Kidney epithelial cell (primary cell): ENCODE results near the gene GET3. TPM values are rescaled to one million over a fixed set of nuclear protein-coding genes. Genes with fewer than 3 reads are reported as not detected.

Source experiments
- DNase-seq: peaks from one replicate; pipeline ENCODE4 v3.0.0-alpha.2; 2010; ENCODE audit warnings: low read depth
- H3K27me3 ChIP-seq: 2 replicates; pipeline ENCODE4 v1.6.0; 2011; ENCODE audit warnings: low read length; ENCODE audit not compliant: control insufficient read depth, insufficient read depth
- H3K36me3 ChIP-seq: 2 replicates; pipeline ENCODE4 v1.5.1; 2011; ENCODE audit warnings: low read length; ENCODE audit not compliant: control insufficient read depth, insufficient read depth
- H3K4me3 ChIP-seq: 2 replicates; pipeline ENCODE4 v1.5.1; 2011; ENCODE audit warnings: low read depth, mild to moderate bottlenecking, control low read depth, low read length
- total RNA-seq: library from RNA; depleted of rRNA; stranded (reverse); fragments of >200 nt; gene quantifications from 2 replicates; pipeline ENCODE4 v1.2.3, GENCODE V29; 2015
- TF ChIP-seq, protein P1 (sequence below): IDR thresholded peaks from 2 replicates; pipeline ENCODE4 v1.5.1; 2011; ENCODE audit warnings: mild to moderate bottlenecking, moderate library complexity, low read length, control low read depth, inconsistent platforms; ENCODE audit not compliant: insufficient read depth, poor library complexity, severe bottlenecking

GET3 gene
- total RNA-seq: 146 and 148 TPM in 2 replicates

DNA sequence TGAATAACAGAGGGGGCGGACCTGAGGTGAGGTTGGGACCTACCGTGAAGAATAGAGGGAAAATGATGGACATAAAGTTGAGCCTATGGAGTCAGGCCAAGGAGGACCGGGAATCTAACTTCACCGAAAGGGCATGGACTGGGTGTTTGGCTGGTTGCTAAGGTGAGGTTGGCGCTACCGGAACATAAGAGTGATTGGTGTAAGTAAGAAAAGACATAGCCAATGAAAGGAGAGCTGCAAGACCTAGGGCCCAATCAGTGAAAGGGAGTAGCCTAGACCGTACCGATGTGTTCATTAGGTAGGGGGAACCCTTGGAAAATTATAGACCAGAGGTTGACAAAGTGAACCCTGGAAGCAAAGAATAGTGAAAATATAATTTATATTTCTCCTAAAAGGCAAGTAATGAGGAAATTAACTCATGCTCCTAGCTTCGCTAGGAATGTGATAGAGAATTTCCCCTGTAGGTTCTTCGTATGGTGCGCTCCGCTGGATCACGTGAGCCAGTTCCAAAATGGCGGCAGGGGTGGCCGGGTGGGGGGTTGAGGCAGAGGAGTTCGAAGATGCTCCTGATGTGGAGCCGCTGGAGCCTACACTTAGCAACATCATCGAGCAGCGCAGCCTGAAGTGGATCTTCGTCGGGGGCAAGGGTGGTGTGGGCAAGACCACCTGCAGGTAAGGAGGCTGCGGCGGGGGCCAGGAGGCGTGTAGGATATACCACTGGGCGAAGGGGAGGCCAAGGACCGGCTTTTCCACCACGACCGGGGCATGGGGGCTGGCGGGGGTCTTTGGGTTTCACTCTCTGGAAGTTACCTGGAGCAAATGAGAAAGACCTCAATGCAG is at the start of gene GET3:
Gene GET3, plus strand, starts transcription at position 503 of the 840 bp plus-strand sequence. Its CDS starts 9 bp downstream, at position 512.
- Histone ChIP-seq H3K36me3 (no peaks in the 10 kb centered on the region), H3K4me3 (peak within 1 kb of the TSS; percentile 91), H3K27me3 (no peaks in the 10 kb centered on the region)
- DNase-seq: peak; percentile 100
- TF ChIP-seq, protein P1, sequence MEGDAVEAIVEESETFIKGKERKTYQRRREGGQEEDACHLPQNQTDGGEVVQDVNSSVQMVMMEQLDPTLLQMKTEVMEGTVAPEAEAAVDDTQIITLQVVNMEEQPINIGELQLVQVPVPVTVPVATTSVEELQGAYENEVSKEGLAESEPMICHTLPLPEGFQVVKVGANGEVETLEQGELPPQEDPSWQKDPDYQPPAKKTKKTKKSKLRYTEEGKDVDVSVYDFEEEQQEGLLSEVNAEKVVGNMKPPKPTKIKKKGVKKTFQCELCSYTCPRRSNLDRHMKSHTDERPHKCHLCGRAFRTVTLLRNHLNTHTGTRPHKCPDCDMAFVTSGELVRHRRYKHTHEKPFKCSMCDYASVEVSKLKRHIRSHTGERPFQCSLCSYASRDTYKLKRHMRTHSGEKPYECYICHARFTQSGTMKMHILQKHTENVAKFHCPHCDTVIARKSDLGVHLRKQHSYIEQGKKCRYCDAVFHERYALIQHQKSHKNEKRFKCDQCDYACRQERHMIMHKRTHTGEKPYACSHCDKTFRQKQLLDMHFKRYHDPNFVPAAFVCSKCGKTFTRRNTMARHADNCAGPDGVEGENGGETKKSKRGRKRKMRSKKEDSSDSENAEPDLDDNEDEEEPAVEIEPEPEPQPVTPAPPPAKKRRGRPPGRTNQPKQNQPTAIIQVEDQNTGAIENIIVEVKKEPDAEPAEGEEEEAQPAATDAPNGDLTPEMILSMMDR: no peak

DNA sequence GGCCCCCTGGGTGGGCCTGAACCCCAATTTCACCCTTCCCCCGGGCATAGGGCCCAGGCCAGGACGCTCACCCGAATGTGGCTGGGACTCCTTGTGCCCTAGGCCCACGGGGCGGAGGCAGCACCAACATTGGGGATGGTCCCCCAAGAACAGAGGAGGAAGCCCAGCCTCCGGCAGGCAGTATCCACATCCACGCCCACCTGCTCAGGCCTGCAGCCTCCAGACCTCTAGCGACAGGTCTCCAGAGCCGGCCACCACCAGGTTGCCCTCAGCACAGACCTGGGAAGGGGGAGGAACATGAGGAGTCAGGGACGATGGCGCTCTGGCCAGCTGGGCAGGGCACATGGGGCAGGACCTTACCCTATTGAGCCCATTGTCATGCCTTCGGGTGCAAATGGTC is 48.3 kb upstream of the GET3 start:
- TF ChIP-seq, protein P1: no peak
- no peaks in the 10 kb centered on the region for H3K27me3 ChIP-seq
- no peak for DNase-seq
- H3K36me3 ChIP-seq: no peaks in the 10 kb centered on the region
- H3K4me3 ChIP-seq: no peak overlapping the region

DNA sequence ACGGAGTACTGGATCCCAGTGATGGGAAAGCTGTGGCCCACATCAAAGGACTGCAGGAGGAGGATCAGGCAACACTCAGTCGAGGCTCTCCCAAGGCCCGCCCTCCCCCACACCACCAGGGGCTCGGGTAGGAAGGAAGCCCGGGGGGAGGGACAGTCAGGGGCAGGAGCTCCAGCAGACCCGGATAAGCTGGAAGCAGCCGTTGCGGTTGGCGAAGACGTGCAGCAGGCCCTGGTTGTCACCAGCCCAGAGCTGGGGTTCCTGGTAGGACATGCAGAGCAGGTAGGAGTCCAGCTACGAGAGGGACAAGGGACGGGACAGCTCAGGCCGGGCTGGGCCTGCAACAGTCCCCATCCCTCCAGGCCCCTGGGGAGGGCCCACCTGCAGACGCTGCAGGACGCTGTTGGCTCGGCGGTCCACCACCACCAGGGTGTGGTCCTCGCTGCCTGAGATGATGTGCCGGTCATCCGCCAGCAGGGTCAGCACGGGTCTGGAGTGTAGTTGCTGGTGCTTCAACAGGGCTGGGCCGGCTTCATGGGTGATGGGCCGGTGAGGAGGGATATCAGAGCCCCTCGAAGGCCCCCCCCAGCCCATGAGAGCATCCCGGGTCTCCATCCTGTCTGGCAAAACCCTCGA is 47.6 kb upstream of the GET3 start:
- no peaks in the 10 kb centered on the region for H3K36me3 ChIP-seq

DNA sequence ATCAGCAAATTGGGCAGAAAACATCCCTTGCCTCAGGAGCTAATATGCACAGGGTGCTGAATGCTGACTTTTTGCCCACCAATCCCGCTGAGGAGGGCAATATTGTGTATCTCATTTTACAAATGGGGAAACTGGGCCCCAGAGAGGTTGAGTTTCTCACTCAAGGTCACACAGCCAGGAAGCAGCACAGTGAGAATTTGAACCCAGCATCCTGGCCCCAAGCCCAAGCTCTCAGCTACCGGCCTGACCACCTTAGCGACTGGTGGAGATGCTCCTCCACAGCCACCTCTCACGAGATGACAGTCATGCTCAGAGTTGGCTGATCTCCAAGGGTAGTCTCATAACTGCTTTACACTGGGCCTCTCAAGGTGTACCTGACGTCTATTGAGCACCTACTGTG is 44.3 kb upstream of the GET3 start:
- TF ChIP-seq, protein P1: no peak
- Histone ChIP-seq H3K27me3 (no peaks in the 10 kb centered on the region), H3K36me3 (no peaks in the 10 kb centered on the region), H3K4me3 (no peak overlapping the region)
- no peak for DNase-seq

More for the DNA sequence above, 47.6 kb upstream of the GET3 start:
- no peaks in the 10 kb centered on the region for H3K27me3 ChIP-seq
- no peak overlapping the region for H3K4me3 ChIP-seq
- TF ChIP-seq, protein P1: no peak
- DNase-seq: no peak

DNA sequence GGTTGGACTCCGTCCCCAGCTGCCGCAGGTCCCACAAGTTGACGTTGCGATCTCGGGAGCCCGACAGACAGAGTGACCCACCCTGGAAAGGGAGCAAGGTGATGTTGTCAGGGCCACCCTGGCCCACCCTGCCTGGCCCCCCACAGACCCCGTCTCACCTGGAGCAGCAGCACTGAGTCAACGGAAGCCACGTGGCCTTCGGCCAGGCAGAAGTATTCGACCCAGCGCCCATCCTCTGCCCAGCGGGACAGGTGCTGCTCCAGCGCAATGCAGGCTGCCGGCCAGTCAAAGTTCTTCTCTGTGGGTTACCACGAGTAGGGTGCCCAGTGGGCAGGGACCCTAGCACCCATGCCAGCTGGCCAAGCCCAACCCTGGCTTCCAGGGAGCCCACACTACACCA is 42.7 kb upstream of the GET3 start:
- no peak overlapping the region for H3K4me3 ChIP-seq
- no peaks in the 10 kb centered on the region for H3K36me3 ChIP-seq
- no peaks in the 10 kb centered on the region for H3K27me3 ChIP-seq
- TF ChIP-seq, protein P1: no peak
- no peak for DNase-seq
